ENCODE measurements around the gene ALDH1A3. TPM values are rescaled to one million over a fixed set of nuclear protein-coding genes. Genes with fewer than 3 reads are reported as not detected.

The ALDH1A3 gene
- total and polyA plus RNA-seq, 7 donors: 8.6 to 71.2 (median 36.4) TPM

DNA sequence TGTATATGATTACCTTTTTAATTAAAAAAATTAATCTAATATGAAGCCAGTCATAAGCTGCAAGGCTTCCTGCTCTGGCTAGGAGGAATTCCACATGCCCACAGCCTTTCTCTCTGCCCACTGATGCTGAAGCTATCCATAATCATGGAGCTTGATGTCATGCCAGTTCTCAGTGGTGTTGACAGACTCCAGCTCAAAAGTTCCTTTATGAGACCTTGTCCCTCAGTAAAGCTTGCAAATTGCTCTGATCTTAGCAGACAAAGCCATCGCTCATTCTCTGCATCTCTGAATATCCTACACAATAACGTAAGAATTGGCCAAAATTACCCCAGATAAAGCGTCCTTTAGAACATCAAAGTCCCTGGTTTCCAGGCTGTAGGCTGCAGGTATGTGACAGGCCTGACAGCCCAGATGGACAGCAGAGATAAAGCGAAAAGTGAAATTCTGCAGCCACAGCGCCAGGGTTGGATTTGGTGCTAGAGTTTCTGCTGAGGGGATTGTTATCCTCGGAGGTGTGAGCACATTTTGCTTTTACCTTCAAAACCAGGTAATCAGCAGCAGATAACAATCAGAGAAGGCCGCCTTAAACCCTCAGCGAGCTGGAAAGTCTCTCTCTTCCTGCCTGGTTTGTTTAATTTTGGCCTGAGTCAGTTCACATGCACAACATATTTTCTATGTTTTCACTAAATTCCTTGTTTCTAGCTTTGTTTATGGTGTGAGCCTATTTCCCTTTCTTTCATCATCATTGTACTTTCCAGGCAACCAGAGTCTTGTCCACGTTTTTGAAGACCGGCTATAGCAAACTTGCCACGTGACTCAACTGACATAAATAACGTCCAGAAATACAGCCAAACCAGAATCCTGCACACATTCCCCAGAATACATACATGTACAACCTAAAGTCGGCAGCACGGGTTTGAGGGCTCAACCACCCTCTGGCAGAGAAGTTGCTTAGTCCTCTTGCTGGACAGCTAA is 36.6 kb upstream of the ALDH1A3 start:
- WGBS, 2 donors: 74 to 77% methylated on average over 14 of the region's 14 CpGs
- no peak overlapping the region for H3K27ac ChIP-seq
- TF ChIP-seq EP300 (IDR thresholded peaks at IDR 0.05) (no peak), POLR2A (IDR thresholded peaks at IDR 0.05) (no peak), POLR2AphosphoS5 (IDR thresholded peaks at IDR 0.05) (no peak)
- TF ChIP-seq, protein P1, sequence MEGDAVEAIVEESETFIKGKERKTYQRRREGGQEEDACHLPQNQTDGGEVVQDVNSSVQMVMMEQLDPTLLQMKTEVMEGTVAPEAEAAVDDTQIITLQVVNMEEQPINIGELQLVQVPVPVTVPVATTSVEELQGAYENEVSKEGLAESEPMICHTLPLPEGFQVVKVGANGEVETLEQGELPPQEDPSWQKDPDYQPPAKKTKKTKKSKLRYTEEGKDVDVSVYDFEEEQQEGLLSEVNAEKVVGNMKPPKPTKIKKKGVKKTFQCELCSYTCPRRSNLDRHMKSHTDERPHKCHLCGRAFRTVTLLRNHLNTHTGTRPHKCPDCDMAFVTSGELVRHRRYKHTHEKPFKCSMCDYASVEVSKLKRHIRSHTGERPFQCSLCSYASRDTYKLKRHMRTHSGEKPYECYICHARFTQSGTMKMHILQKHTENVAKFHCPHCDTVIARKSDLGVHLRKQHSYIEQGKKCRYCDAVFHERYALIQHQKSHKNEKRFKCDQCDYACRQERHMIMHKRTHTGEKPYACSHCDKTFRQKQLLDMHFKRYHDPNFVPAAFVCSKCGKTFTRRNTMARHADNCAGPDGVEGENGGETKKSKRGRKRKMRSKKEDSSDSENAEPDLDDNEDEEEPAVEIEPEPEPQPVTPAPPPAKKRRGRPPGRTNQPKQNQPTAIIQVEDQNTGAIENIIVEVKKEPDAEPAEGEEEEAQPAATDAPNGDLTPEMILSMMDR (IDR thresholded peaks at IDR 0.05): no peak
- H3K4me1 ChIP-seq: no peaks in the 10 kb centered on the region
- H3K27me3 ChIP-seq: no peaks in the 10 kb centered on the region
- no peak for DNase-seq
- no peaks in the 10 kb centered on the region for H3K36me3 ChIP-seq
- H3K4me3 ChIP-seq: no peak overlapping the region
- intact Hi-C loops (cut with DNase I): no loop called here
- no peaks in the 10 kb centered on the region for H3K9me3 ChIP-seq

DNA sequence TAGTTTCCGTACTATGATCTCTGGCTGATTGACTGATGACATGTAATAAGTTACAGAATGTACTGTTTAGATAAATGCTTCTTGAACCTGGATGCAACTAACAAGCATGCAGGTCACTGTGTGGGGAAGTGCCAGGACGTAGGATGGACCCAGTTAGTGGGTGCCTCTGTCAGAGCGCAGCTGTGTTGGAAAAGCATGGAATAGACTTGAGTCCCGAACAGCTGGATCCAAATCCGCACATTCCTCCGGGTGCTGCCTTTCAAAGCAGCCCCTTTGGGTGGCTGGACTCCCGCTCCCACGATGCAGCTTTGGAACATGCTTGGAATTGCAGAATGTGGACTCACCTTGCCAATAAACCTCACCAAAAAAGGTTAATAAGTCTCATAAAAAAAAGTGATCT is 35.5 kb upstream of the ALDH1A3 start:
- Histone ChIP-seq H3K36me3 (no peaks in the 10 kb centered on the region), H3K4me1 (peaks cover 0 to 5% (median 1%) of the 10 kb centered on the region in 4 donors), H3K4me3 (no peak overlapping the region), H3K27ac (no peak overlapping the region), H3K9me3 (no peaks in the 10 kb centered on the region), H3K27me3 (no peaks in the 10 kb centered on the region)
- TF ChIP-seq, protein P1 (IDR thresholded peaks at IDR 0.05): no peak
- no peak for TF ChIP-seq EP300 (IDR thresholded peaks at IDR 0.05)
- no peak for TF ChIP-seq POLR2AphosphoS5 (IDR thresholded peaks at IDR 0.05)
- TF ChIP-seq POLR2A (IDR thresholded peaks at IDR 0.05): no peak
- 78 to 80% methylated on average over 8 of the region's 8 CpGs for WGBS, 2 donors
- intact Hi-C loops (cut with DNase I): no loop called here
- DNase-seq: no peak

DNA sequence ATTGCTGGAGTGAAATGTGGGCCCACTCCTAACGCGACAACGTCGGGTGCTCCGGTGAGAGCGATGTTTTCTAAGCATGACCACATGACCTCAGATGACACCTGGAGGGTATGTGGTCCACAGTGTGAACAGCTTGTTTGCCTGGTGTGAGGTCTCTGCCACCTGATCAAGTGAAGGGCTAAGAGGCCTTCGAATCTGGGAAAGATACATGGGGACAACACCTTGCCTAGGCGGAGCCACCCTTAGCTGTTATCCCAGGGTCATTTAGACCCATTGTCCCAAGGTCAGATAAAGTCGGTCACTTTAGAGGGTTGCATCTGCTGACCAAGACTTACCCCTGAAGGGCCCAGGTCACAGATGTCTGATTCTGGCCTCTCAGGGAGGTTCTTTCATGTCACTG is 34.9 kb upstream of the ALDH1A3 start:
- intact Hi-C loops (cut with DNase I): no loop called here
- TF ChIP-seq POLR2AphosphoS5 (IDR thresholded peaks at IDR 0.05): no peak
- TF ChIP-seq, protein P1 (IDR thresholded peaks at IDR 0.05): no peak
- TF ChIP-seq POLR2A (IDR thresholded peaks at IDR 0.05): no peak
- no peak for TF ChIP-seq EP300 (IDR thresholded peaks at IDR 0.05)
- peaks cover 2 to 11% (median 3%) of the 10 kb centered on the region in 4 donors for H3K4me1 ChIP-seq
- no peak overlapping the region for H3K27ac ChIP-seq
- H3K27me3 ChIP-seq: no peaks in the 10 kb centered on the region
- no peak overlapping the region for H3K4me3 ChIP-seq
- DNase-seq: no peak
- H3K36me3 ChIP-seq: no peaks in the 10 kb centered on the region
- no peaks in the 10 kb centered on the region for H3K9me3 ChIP-seq
- WGBS, 2 donors: 90% methylated on average over 9 of the region's 9 CpGs

DNA sequence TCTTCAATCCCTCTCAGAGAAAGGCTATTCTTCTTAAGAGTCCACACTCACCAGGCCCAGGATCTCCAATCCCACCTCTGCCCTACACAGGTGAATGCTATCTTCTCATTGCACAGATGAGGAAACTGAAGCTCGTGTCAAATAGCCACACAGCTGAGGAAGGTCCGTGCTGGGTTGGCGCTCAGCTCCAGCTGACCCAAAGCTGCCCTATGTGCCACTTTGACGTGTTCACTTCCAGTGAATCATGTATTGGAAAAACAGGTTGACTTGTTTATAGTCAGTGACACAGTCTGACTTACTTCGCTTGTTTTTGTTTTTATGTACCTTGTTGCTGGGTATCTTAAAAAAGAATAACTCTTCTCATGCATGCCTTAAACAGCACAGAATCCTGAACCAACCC is 32.4 kb upstream of the ALDH1A3 start:
- Histone ChIP-seq H3K27me3 (no peaks in the 10 kb centered on the region), H3K36me3 (no peaks in the 10 kb centered on the region), H3K9me3 (no peaks in the 10 kb centered on the region), H3K4me1 (peaks cover 2 to 13% (median 6%) of the 10 kb centered on the region in 4 donors), H3K27ac (no peak overlapping the region), H3K4me3 (no peak overlapping the region)
- intact Hi-C loops (cut with DNase I): no loop called here
- DNase-seq: no peak
- 88 to 92% methylated on average over 5 of the region's 5 CpGs for WGBS, 2 donors
- TF ChIP-seq EP300 (IDR thresholded peaks at IDR 0.05) (no peak), POLR2A (IDR thresholded peaks at IDR 0.05) (no peak), POLR2AphosphoS5 (IDR thresholded peaks at IDR 0.05) (no peak)
- TF ChIP-seq, protein P1 (IDR thresholded peaks at IDR 0.05): no peak
